A172 (cell line): ENCODE data around the gene ARID5A. TPM values are rescaled to one million over a fixed set of nuclear protein-coding genes. Genes with fewer than 3 reads are reported as not detected.
"Not testable (repeated sequence)": the region's sequence is repeated elsewhere in the genome, so short reads cannot be mapped to it uniquely, and the experiment has no call there.

ENCODE experiments used
- DNase-seq: peaks from one replicate; pipeline ENCODE4 v3.0.0-alpha.2; 2015; ENCODE audit warnings: low spot score
- total RNA-seq: library from RNA; depleted of rRNA; stranded (reverse); fragments of >200 nt; shearing (Covaris generic); gene quantifications from 2 replicates; pipeline ENCODE4 v1.2.3, GENCODE V29; 2014; rRNA removed

ARID5A gene, protein sequence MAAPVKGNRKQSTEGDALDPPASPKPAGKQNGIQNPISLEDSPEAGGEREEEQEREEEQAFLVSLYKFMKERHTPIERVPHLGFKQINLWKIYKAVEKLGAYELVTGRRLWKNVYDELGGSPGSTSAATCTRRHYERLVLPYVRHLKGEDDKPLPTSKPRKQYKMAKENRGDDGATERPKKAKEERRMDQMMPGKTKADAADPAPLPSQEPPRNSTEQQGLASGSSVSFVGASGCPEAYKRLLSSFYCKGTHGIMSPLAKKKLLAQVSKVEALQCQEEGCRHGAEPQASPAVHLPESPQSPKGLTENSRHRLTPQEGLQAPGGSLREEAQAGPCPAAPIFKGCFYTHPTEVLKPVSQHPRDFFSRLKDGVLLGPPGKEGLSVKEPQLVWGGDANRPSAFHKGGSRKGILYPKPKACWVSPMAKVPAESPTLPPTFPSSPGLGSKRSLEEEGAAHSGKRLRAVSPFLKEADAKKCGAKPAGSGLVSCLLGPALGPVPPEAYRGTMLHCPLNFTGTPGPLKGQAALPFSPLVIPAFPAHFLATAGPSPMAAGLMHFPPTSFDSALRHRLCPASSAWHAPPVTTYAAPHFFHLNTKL
- total RNA-seq = 6.9 and 11.2 TPM in 2 replicates

DNA sequence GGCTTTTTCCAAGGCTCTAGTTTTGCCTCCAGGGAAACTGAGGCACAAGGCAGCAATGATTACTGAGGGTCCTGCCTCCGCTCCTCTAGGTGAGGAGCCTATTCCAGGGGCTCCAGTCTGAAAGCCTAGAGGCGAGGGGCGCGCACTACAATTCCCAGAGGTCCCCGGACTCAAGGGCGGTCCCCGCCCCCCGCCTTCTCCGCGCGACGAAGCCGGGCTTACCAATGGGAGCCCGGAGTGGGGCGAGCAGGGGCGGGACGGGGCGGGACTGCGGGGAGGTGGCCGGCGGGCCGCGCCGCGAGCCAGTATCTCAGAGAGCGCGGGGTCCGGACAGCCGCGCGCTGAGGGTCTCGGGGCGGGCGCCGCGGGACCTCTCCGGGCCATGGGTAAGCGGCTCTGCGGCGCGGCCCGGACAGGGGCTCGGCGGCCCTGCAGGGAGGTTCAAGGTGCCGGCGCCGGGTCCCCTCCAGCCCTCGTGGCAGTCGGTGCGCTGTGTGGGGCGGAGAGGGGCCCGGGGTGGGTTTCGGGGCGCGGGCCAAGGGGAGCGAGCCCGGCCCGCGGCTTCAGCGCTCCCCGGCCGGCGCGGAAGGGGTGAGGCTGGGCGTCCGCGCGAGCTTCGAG lies at the start of gene ARID5A:
TSS of gene ARID5A (plus strand) at position 308 of the 621 bp plus-strand sequence. CDS start at position 383, 75 bp downstream.
- DNase-seq = peak; percentile 70

DNA sequence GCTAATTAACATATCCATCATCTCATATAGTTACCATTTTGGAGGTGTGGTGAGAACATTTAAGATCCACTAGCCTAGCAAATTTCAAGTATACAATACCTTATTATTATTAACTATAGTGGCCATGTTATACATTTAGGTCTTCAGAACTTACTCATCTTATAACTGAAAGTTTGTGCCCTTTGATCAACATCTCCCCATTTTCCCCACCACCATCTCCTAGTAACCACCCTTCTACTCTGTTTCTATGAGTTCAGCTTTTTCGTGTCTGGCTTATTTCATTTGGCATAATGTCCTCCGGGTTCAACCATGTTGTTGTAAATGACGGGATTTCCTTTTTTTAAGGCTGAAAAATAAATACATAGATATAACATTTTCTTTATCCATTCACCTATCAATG lies 47.3 kb upstream of the ARID5A start:
- no peak for DNase-seq

DNA sequence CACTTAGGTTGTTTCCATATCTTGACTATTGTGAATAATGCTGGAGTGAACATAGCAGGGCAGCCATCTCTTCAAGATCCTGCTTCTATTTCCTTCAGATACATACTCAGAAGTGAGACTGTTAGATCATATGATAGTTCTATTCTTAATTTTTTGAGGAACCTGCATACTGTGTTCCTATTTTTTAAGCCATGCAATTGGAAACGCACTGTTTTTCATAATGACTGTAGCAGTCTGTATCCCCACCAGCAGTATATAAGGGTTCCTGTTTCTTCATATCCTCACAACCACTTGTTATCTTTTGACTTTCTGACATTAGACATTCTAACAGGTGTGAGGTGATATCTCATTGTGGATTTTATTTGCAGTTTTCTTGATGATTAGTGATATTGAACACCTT lies 46.9 kb upstream of the ARID5A start:
- DNase-seq = no peak

DNA sequence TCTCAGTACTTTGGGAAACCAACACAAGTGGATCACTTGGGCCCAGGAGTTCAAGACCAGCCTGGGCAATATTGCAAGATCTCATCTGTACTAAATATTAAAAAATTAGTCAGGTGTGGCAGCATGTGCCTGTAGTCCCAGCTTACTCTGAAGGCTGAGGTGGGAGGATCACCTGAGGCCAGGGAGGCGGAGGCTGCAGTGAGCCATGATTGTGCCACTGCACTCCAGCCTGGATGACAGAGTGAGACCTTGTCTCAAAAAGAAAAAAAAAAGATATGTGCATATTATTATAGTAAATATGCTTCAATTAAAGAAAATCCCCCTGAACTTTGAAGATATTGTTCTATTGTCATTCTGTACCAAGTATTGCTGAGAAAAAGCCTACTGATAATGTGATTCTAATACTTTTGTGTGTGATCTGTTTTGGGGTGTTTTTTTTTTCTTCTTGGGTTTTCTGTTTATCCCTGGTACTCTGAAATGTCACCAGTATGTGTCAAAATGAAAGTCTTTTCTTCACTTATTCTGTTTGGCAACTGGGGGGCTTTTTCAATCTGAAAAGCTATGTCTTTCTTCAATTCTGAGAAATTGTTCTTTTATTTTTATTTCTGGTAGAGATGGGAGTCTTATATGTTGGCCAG lies 44.6 kb upstream of the ARID5A start:
- DNase-seq = no peak

DNA sequence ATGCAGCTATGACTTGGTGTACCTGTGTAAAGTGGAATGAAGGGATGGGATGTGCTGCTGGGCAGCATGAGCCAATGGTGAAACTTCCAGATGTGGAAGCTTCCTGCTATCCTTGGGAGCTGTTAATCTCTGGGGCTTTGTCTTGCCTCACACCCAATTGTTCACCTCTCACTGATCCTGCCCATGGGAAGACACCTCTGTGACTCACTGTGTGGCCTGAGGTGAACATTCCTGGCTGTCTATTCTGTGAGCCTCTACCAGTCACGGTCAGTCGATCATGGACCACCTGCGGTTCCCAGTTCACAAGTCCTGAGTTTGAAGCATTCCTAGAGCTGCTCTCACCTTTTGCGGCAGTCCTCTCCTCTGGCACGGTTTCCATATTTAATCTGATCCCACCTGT lies 43.5 kb upstream of the ARID5A start:
- DNase-seq = peak; percentile 56

DNA sequence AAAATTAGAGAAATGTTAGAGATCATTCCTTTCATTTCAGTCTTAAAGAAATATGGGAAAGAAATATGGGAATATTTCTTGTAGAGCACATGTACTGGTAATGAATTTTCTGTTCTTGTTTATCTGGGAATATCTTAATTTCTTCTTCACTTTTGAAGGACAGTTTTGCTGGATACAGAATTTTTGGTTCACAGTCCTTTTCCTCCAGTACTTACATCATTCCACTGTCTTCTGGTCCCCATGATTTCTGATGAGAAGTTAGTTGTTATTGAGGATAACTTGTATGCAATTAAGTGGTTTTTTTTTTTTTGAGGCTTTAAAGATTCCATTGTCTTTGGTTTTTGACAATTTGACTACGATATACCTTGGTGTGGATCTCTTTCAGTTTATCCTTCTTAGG lies 42.4 kb upstream of the ARID5A start:
- no peak for DNase-seq

DNA sequence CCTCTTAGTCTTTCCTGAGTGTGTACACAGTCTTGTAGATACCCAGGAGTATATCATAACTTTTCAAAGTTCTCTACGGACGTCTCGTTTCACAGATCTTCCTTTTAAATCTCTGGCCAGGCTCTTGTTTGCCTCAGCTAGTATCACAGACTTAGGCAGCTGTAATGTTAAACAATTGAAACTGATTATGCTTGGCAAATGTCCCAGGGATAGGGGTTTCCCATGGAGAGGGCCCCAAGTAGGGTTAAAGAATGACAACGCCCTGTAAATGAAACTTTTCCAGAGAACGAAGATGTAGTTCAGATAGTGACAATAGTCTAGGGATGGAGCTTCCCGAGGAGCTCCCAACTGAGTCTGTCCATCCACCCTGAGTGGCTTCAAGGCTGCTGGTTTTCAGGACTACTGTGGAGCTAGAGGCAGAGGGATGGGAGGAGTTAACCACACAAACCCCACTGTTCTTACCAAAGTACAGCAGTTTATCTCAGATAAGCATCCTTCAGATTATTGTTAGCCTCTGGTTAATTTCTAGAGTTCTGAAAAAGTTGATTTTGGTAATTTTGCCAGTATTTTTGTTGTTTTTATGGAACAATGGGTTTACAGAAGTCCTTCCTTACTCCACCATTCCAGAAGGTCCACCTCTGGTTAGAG lies 40.4 kb upstream of the ARID5A start:
- no peak for DNase-seq

DNA sequence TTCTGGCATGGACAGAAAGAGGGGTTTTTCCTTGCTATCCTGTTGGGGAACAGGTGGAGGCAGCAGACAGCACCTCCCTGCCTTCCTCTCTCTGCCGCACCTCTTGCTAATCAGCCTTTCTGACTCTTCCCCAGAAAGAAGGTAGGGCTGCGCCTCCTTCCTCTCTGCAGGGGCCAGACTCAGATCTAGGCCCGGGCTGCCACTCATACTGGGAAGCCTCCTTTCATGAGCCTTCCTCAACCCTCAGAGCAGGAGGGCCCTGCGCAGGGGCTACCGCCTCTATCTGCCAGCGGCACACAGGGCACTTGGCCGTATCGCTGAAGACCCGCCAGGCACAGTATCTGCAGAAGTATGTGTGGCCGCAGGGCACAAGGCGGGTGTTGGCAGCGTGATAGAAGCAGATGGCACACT lies 38.5 kb upstream of the ARID5A start:
- no peak for DNase-seq

DNA sequence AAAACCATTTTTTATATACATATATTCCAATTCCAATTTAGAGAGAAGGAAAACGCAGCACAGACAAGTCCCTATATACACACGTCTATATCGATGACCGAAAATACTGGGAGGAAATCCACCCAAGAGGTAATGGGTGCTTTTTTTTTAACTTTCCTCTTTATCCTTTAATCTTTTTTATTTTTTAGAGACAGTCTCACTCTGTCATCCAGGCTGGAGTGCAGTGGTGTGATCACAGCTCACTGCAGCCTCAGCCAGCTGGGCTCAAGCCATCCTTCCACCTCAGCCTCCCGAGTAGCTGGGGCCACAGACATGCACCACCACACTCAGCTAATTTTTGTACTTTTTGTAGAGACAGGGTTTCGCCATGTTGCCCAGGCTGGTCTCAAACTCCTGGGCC lies 37.9 kb upstream of the ARID5A start:
- not testable (repeated sequence) for DNase-seq

DNA sequence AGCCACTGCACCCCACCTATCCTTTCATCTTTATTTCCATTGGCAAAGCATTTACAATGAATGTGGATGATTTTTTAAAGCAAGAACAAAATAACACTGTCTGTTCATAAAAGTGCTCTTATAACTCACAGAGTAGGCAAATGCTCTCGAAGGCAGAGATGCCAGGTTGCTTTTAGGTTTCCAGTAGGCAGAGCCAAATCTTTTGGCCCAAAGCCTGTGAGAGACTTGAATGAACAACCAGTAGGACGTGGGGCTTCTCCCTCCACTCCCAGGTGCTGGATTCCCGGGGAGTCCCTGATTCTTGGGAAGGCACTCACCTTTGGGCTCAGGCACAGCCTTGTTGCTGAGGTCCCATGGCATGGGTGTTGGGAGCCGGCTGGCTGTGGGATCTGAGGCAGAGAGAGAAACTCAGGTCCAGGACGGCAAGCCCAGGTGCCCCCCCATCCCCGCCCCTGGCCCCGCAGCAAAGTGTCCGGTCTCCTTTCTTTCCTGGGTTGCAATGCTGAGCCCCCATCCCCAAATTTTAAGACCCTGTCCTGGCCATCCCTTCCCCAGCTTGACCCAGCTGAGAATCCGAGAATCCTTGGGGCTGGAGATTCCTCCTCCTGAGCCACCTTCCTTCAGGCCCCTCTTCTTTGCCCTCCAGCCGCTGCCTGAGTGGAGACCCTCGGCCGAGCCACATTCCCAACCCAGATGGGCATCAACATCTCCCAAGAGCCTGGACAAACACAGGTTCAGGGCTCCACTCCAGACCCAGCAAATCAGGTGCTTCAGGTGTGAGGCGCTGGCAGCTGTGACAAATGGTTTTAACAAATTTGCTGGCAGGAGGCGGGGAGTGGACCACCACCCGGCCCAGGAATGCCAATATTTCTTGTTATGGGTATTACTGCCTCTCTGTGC lies 37.2 kb upstream of the ARID5A start:
- DNase-seq = no peak

DNA sequence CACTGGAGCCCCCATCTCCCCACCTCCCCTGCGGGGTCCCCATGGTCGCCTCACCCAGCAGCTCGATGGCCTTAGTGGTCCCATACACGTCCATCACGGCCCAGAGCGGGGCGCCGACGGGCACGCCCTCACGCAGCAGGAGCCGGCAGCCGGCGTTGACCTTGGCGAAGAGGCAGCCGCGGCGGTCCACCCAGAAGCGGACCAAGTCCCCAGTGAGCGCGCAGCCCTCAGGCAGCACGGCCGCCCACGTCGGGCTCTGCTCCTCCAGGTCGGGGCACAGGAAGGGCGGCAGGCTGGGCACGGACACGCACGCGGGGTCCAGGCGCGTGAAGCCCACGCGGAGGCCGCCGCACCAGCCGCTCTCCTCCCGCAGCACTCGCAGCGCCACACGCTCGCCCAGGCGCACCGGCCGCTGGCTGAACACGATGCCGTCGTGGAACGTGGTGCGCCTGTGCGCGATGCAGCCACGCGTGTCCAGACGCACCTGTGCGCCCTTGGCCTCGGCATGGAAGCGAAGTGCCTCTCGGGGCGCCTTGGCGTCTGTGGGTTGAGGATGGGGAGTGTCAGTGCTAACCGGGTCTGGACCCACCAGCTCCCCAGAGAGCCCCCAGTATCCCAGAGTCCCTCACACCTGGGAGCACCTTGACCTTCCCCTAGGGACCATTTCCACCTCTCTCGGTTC lies 36.0 kb upstream of the ARID5A start:
- no peak for DNase-seq

DNA sequence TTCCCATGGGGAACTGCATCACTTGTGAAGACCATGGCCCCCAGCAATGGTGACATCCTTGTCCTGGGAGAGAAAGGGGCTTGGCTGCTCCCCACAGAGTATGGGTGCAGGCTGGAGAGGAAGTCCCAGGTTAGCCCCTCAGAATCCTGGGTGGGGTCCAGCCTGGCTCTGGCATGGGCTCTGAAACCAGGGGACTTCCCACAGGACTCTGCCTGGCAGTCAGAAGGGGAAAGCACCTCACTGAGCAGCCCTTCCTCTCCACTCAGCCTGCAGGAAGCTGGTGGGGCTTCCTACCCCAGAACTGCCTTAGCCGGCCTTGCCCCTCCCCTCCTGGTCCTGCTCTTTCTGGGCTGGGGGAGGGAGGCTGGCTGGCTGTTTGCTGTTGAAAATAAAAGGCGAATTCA lies 35.1 kb upstream of the ARID5A start:
- no peak for DNase-seq

DNA sequence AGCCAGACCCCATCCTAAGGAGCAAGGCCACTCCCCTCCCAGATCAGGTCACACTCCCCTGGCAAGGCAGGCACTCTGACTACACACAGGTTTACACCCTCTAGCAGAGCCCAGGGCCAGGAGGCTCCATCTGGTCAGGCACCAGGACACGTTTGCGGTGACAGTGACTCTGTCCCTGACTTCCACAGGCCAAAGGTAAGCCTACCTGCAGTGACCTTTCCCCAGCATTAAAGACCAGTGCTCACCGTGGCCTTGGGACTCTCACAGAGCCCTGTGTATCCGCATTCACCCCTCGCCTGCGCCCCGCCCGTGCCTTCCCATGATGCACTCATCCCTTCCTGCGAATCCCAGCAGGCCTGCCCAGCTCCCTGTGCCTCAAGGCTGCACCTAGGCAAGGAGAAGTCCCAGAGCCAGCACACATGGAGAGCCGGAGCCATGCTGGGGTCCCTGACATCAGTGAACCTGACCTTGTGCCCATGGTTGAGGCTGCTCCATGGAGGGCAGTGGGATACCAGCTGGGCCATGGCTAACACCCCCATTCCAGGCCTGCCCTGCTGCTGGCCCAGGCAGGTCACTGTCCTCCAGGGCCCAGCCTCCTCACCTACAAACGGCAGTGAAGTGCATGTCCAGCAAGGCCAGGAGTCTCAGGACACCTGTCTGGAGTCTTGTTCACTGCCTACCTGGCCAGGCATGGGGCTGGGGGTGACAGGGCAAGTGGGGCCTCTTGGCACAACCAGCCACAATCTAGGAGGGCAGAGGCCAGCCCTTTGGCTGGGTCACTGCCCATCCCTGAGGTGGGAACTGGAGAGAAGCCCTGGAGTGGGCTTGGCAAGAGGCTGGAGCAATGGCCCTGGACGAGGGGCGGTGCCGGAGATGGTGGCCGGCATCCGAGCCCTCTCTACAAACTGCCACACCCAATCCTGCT lies 34.4 kb upstream of the ARID5A start:
- no peak for DNase-seq

DNA sequence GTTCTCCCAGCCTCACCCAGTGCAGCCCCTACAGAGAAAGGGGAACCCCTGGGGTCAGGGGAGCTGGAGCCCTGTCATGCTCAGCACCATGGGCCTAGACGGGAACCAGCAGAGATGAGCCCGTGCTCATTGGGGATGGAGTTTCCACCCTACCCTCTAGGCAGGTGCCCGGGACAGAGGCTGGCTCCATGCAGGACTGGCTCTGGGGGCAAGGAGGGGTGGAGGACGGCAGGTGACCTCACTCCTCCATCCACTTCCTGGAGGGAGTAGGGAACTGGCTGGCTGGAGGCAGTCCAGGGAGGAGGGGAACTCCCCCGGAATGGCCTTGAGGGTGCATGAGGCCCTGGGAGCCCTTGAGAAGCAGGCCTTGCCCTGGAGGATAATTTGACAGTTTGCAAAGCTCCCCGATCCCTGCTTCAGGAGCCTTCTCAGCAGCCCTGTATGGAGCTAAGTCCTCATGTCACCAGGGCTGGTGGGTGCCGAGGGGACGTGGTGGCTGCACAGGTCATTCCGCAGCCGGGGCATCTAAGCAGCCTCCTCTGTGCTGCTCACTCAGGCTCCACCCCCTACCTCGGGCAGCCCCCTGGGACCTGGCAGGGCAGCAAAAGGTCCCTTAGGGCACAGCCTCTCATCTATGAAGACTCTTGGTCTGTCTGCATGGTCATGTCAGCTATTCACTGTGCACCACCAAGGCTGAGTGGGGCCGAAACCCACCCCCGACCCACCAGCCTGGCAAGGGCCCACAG lies 33.5 kb upstream of the ARID5A start:
- DNase-seq = no peak

DNA sequence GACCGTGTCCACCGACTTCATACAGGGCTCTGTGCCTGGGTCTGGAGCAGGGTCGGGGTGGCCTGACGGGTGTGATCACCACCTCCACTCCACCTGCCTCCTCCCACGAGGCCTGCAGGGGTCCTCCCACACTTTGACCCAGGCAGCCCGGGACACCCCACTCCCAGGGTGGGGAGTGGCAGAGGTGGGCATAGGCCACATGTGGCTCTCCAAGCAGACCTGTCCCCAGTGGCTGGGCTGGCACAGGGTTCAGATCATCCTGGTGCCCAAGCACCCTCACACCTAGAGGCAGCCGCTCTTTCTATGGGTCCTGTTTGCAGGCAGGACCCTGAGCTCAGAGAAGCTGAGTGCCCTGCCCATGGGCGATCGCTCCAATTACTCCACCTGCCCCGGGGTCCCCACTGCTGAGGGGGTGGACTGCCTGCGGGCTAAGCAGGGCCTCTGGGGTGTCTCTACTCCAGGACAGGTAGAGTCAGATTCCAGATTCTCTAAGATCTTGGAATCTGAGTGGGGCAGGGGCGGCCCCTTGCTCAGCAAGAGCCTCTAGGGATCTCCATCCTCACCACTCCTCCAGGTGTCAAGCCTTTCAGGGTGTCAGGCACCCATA lies 32.8 kb upstream of the ARID5A start:
- DNase-seq = no peak

DNA sequence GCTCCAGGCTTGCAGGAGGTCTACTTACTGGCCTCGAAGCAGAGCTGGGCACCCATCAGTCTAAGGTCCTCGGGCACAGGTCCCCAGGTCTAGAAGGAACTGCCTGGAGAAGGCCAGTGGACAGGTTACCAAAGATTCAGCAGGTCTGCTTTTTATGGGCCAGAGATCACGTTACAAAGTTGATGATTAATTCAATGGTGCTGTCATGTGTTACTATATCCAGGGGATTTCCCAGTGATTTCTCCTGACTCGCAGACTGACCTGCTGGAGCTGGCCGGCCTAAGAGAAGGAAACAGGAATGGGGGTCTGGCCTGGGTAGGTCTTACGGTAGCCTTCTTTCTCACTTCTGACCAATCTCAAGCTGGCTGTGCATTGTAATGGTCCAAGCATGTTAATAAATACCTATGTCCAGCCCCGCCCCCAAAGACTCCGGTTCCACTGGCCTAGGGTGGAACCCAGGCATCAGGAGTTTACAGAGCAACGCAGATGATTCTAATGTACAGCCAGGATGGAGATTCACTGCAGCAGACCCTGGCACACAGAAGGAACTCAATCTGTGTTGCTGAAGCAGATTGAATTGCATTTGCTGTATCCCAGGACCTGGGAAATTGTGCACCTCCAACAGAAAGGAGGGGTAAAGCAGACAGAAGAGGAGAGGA lies 31.2 kb upstream of the ARID5A start, which contains the start of gene NEURL3:
TSS of gene NEURL3 (minus strand) at position 127 of the 659 bp plus-strand sequence. CDS start at position 56, 71 bp downstream.
- peak; percentile 87 for DNase-seq
